ENCODE measurements around the gene SHKBP1. TPM values are rescaled to one million over a fixed set of nuclear protein-coding genes. Genes with fewer than 3 reads are reported as not detected.

Gene SHKBP1
- total and polyA plus RNA-seq, 9 of the 15 experiments (the other 6 are each of a cell fraction or from before 2014, with no cell fraction given) = 1.2 to 58.1 (median 22.3) TPM

- H3K36me3 ChIP-seq (ENCODE audit: control insufficient read depth, insufficient read depth, low read length) = peaks cover 57% of the 10 kb centered on the region; the same call in 2 of the 3 replicates
- 96% methylated on average over 17 of the region's 17 CpGs for WGBS (ENCODE audit: insufficient coverage, low coverage, missing lambda C conversion rate)
- H3K4me2 ChIP-seq (ENCODE audit: insufficient read depth, low read length) = no peak overlapping the region
- 0 out of 4 replicates have a peak overlapping the region, but pooled peaks of 1 of the 2 experiments have one; percentile 36 for H3K9ac ChIP-seq (ENCODE audit: insufficient read depth in 1 of 2, low read depth in 2 of 2, low read length in 2 of 2)
- peaks cover 12 to 44% of the 10 kb centered on the region in 2 experiments; a peak in 4 of 5 replicates for H3K4me1 ChIP-seq (replicated peaks in 1 of 2; ENCODE audit: control insufficient read depth in 2 of 2, insufficient read depth in 2 of 2, low read length in 2 of 2)
- ChIA-PET POLR2A (no interaction called here), CTCF (ENCODE audit: low intra/inter-chr PET ratio) (no interaction called here)
- DNase-seq (ENCODE audit: extremely low read depth in 1 of 4, low spot score in 3 of 4) (no peak), ATAC-seq (no peak), FAIRE-seq (no peak)
- no peaks in the 10 kb centered on the region for H3K27me3 ChIP-seq (ENCODE audit: control insufficient read depth in 2 of 2, insufficient read depth in 2 of 2, low read length in 2 of 2)
- peaks cover 4% of the 10 kb centered on the region; the same call in 2 of the 3 replicates for H3K79me2 ChIP-seq (ENCODE audit: control insufficient read depth, insufficient read depth, low read length)
- H3K4me3 ChIP-seq = no peak overlapping the region
- BruUV-seq (replicated peaks) = no TSS peak
- no peak overlapping the region for H2AFZ ChIP-seq (ENCODE audit: low read depth, low read length)
- no peak overlapping the region for H3K27ac ChIP-seq (ENCODE audit: extremely low read depth, low read depth, low read length)
- H3K9me1 ChIP-seq (ENCODE audit: control insufficient read depth, insufficient read depth, low read length) = no peaks in the 10 kb centered on the region
- intact Hi-C loops (cut with micrococcal nuclease) = no loop called here
- no peaks in the 10 kb centered on the region for H4K20me1 ChIP-seq (replicated peaks; ENCODE audit: control insufficient read depth, insufficient read depth, low read length)
- in situ Hi-C loops (cut with MboI) = no loop called here
- no peaks in the 10 kb centered on the region for H3K9me3 ChIP-seq (replicated peaks; ENCODE audit: control insufficient read depth, insufficient read depth, low read depth, low read length)
- TF ChIP-seq NR2C2 (CRISPR knock-in tag; IDR thresholded peaks at IDR 0.05) (no peak), NR2C2 (tag; IDR thresholded peaks at IDR 0.05) (no peak), MLLT1 (IDR thresholded peaks at IDR 0.05) (no peak), ZBTB5 (IDR thresholded peaks at IDR 0.05) (no peak), CGGBP1 (CRISPR knock-in tag; IDR thresholded peaks at IDR 0.05) (no peak), MCM5 (IDR thresholded peaks at IDR 0.05; ENCODE audit: low read depth) (no peak), HEY1 (CRISPR knock-in tag; IDR thresholded peaks at IDR 0.05; ENCODE audit: borderline replicate concordance) (no peak), ZNF318 (IDR thresholded peaks at IDR 0.05; ENCODE audit: borderline replicate concordance in 1 of 2, low read depth in 1 of 2) (no peak), SNAPC5 (CRISPR knock-in tag; IDR thresholded peaks at IDR 0.05) (no peak), POLR2G (IDR thresholded peaks at IDR 0.05; ENCODE audit: low read depth, low read length) (peak; percentile 57)
Measured at GRCh38 chr19:40616941-40617340, 40.3 kb downstream of the SHKBP1 start.

Data from K562 (cell line).